Stimulated activated CD4-positive, alpha-beta T cell treated with anti-CD3 and anti-CD28 coated beads, TNF-alpha, amount 100 ng/mL, for 48 hours (primary cell): ENCODE results near the gene TNIP3.
"Not testable (repeated sequence)": the region's sequence is repeated elsewhere in the genome, so short reads cannot be mapped to it uniquely, and the experiment has no call there.

Experiments used
- DNase-seq, 3 donors: peaks; one replicate each; pipeline ENCODE4 v3.0.0-alpha.2; 2020; ENCODE audit warnings: low read depth in 3 of 3

The TNIP3 gene, protein sequence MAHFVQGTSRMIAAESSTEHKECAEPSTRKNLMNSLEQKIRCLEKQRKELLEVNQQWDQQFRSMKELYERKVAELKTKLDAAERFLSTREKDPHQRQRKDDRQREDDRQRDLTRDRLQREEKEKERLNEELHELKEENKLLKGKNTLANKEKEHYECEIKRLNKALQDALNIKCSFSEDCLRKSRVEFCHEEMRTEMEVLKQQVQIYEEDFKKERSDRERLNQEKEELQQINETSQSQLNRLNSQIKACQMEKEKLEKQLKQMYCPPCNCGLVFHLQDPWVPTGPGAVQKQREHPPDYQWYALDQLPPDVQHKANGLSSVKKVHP

DNA sequence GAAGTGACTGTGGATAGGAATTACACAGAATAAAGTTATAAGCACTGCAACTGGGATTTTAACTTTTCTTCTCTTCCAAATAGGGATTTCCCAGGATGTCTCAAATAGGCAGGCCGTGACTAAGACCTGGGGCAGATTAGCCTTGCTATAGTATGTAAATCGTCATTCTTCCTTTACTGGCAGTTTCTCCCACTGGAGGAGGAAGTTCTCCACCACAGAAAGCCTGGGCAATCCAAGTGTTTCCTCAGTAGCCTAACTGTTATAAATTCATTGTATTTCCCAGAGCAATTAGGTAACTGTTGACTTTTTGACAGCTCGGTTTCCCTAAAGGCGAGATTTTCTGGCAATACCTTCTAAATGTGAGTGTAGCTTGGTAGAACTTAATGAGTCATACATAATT, at the start of gene TNIP3:
TNIP3 (minus strand) TSS at position 31 of the 400 bp plus-strand sequence. CDS start 196 bp downstream, outside the sequence.
- no peak for DNase-seq

DNA sequence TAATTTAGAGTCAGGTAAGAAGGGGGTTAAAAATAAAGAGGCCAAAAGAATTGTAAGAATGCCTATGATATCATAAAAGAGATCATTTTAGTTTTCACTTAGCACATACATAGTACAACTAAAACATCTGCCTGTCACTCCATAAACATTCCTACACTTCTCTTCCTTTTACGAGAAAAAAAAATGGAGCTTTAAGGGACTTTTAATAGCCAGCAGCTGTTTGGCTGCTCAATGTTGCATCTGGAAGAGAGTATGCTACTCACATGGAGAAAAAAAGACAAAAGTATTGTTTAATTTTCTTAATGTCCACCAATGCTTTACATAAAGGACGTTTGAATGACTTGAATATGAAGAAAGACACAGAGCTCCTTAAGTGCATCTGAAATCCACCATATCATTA, 48.7 kb upstream of the TNIP3 start:
- DNase-seq = no peak

DNA sequence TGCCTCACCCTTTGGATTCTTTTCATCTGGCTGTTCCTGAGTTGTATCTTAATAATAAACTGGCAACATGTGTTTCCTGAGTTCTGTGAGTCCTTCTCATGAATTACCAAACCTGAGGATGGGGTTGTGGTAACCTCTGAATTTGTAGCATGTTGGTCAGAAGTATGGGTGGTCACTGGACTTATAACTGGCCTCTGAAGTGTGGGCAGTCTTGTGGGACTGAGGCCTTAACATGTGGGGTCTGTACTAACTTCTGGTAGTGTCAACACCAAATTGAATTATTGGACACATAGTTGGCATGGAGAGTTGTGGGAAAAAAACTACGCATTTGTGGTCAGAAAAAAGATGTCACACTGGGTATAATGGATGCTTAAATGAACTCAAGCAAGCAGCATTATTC, 45.0 kb upstream of the TNIP3 start:
- no peak for DNase-seq

DNA sequence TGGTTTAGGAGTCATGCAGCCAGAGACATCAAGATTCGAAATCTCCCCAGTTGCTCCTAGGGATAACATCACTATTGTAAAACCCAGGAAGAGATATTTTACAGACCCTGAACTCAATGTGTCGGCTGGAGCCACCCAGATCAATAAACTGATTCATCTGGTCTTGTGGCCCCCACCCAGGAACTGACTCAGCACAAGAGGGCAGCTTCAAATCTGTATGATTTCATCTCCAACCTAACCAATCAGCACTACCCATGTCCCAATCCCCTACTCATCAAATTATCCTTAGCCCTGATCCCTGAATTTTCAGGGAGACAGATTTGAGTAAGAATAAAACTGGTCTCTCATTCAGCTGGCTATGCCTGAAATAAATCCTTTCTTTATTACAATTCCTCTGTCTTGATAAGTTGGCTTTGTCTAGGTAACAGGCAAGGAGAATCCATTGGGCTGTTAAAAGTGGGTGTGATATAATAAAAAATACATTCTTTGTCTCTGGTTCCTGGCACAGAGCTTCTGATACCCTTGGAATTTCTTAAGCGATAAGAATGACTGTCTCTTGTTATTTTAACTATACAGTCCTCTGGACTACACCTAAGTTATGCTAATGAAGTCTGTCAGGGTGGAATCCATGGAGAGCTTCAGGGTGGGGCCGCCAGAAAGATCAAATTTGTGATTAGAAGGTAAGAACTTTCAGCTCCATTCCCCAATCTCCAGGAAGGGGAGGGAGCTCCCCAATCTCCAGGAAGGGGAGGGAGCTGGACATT, 44.3 kb upstream of the TNIP3 start:
- no peak for DNase-seq

DNA sequence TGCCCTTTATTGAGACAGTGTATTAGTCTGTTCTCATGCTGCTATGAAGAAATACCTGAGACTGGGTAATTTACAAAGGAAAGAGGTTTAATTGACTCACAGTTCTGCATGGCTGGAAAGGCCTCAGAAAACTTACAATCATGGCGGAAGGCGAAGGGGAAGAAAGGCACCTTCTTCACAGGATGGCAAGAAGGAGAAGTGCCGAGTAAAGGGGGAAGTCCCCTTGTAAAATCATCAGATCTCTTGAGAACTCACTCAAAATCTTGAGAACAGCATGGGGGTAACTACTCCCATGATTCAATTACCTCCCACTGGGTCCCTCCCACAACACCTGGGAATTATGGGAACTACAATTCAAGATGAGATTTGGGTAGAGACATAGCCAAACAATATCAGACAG, 41.7 kb upstream of the TNIP3 start:
- DNase-seq = not testable (repeated sequence)

DNA sequence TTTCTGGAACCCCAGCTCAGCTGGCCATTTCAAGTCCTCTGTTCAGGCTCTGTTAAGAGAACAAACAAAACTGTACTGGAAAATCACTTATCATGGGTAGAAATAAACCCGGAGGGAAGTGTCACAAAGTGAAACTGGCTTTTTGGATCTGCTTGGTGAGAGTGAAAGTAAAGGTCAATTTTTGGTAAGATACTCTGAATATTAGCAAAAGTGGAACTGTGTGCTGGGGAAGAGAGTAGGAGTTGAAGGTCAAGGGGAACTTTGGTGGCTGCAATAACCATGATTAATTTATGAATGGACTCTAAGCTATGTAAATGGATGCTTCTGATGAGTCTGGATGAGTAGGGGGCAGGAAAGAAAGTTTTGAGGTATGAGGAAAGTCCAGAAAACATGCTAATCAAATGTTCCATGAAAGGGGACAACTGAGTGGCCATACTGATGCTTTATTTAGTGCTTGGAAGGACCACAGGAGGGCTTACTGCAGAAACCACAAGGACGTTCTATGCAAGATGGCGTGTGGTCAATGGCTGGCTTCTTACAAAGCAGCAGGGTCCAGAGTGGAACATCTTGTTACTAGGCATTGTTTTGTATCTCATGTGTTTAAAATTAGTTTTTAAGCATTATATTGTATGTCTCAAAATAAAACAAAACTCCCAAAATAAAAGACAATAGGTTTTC, 36.8 kb upstream of the TNIP3 start:
- DNase-seq = no peak

DNA sequence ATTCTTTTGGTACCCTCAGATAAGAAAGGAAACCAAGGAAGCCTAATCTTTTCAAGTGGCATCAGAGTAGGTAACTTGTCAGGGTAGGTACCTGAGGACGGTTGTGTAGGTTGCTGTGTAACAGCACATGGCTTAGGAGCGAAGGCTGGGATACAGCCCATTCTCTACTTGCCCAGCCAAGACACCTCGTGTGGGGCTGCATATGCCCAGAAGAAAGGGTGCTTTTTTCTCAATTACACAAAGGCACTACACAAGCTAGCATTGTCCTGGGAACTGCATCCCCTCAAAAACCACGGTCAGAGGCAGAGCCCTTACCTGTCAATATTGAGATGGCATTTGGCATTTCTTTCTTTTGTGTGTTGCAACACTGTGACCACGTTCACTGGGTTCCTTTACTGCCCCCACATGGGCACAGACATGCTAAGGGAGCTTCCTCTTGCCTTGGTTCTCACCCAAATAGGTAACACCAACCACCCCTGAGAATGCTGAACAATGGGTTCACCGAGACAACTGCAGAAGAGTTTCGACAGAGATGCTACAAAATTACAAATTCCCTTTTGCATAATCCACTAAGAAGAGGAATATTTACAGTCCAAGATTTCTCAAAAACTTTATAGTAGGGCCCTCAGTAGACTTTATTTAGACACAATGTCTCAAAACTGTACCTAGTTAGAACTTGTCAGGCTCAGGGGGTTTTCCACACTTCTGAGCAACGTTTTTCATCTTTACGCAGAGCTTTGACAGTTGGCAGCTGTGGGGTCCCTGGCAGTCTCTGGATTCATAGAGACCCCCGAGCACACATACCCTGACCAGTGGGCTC, 35.8 kb upstream of the TNIP3 start:
- no peak for DNase-seq

DNA sequence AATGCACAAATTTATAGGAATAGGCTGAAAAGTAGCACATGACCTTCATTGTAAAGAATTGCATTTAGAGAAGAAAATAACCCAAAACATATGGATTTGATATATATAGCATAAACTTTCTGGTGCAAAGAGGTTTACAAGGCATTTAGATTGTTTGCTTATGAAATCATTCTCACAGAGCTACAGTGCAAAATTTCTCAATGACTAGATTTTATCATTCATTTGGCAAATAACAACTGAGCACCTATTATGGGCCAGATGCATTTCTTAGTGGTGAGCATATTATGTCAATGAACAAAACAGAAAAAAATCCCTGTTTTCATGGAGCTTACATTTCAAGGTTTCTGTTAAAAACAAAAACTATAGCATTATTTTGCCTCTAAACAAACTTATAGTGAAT, 34.1 kb upstream of the TNIP3 start:
- no peak for DNase-seq

DNA sequence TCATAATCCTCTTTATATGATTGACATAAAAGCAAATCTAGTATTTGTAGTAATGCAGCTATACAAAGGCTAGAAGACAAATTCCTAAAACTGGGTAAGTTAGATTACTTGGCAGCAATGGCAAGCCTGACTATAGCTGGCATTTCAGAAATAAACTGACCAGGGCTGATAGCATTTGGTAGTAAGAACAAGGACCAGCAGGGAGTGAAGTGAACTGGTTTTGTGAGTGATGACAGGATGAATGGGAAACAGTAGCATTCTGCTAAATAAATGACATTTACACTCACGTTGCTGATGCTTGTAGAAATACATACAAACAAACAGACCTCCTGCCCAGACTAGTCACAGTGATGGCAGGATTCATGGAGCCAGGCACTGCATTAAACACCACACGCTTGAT, 31.5 kb upstream of the TNIP3 start:
- DNase-seq = no peak

DNA sequence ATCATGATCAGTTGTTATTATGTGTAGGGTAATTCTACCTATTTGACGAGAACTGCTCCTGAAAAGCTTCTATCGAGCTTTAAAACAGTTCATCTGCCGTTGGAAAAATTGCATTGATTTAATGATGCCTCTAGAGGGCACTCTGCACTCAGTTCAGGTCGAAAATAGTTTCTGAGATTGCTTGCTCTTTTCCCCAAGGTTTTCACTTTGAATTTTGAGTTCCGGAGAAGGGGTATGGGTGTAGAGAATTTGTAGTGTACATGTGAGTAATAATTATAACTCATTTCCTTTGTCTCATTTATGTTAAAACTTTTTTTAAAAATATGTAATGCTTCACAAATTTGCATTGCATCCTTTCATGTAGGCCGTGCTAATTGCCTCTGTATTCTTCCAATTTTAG, 28.4 kb upstream of the TNIP3 start:
- DNase-seq = no peak

DNA sequence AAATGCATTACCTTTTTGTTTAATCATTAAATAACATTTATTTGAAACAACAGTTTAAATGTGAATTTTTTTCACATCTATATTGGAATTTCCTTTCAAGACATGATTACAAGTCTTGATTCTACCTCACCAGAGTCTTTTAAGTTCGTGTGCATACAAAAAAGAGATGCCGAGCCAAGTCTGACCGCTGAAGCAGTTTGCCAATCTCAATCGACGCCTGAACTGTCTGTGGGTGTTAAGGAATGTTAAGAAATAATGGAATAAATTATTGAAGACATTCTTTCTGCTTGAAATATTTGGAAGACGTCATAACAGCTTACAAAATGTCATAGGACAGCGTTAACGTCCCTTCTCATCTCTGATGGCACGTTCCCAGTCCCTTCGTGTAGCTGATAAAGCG, 27.9 kb upstream of the TNIP3 start:
- DNase-seq = no peak

DNA sequence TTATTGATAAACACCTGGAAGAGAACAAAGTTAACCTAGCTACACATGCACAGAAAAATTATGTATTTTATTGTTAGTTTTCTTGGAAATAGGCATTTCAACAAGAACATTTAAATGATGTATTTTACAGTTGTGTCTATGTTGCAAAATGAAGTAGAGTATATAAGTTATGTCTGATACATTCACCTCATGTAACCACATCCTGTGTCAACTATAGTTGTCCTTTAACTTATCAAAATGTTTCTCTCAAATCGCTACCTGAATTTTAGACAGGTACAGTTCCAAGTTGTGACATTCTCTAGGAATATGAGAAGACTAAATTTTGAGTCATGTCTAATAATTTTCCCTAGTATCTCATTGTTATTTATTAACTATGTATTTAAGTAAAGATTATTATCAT, 27.2 kb upstream of the TNIP3 start:
- DNase-seq = no peak

DNA sequence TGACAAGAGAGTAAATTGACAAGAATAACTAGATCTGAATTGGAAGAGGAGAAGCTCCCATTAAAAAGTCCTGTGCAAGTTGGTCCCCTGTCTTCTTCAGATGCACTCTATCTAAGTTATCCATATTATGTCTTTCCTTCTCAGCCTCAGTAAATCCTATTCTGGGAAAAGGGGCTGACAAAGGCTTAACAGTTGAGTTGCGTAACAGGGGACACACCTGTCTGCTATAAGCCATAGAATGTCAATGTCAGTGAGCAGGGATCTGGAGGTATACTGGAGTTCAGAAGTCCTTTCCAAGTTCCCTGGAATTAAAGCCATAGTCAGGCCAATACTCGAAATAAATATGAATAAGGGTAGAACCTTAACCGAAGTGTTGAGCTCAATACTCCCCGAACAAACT, 26.3 kb upstream of the TNIP3 start:
- no peak for DNase-seq

DNA sequence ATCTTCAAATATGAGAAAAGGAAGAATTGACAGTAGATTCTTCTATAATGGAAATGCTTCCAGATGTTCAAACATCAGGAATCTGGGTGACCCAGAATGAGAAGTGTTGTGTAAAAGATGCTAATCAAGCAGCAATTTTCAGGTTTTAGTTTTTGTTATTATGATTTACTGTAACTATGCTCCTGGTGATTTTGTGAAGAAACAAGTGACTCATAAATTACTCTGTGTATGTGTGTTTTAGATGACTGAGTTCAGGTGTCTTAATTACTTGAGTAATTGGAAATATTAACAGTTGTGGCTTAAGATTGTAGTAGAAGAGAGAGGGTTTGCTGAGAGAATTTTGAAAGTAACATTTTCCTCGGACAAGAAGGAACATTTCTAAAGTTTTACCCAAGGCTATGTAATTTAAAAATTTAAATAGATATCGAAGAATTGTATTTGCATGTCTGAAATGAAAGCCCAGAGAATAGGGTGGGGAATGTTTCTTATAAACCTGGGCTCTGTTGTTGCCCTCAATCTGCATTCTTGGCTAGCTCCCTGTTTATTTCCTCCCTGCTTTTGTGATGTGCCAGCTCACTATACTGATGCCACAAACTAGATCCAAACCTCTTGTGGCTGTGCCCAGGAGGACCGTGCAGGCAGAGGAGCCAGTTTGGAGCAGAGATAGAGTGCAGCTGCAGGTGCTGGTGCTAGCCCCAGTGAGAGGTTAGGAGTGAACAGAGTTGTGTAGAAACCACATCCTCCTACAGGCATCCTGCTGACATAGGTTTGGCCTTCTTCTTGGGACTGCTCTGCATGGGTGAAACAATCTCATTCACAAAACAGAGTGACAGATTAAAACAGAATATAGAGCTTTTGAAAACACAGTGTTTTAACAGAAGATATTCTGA, 25.4 kb upstream of the TNIP3 start:
- no peak for DNase-seq

DNA sequence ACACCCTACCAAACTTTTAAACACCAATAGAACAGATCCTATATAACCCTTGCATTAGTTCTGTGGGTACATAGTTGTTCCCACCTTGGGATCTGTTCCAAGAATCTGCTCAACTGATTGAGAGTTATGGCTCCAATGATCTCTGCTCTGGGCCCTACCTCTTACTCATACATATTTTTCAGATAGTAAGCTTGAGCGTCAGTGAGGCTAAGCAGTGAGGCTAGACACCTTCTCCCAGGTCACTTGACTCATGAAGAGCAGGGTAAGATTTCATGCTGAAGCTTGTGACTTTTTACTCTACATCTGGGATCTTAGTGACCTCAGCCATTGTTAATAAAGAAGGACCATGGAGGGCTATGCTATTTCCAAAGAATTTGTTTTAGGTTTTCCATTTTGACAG, 23.1 kb upstream of the TNIP3 start:
- DNase-seq = no peak

DNA sequence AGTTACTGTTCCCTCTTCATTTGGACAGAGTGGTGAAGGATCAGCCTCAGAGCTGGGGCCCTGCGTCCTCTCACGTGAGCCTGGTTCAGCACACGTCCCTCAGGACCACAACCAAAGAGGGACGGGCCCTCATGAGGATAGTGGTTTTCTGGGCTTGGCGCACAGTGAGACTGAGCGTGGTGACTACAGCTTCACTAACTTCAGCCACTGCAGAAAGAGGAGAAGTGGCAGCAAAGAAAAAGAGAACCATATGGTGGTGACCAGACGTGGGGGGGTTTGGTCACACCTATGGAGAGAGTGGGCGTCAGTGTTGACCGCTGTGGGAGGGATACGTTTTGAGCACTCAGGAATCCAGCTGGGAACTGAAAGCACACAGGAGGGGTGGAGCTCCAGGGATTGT, 21.8 kb upstream of the TNIP3 start:
- no peak for DNase-seq

DNA sequence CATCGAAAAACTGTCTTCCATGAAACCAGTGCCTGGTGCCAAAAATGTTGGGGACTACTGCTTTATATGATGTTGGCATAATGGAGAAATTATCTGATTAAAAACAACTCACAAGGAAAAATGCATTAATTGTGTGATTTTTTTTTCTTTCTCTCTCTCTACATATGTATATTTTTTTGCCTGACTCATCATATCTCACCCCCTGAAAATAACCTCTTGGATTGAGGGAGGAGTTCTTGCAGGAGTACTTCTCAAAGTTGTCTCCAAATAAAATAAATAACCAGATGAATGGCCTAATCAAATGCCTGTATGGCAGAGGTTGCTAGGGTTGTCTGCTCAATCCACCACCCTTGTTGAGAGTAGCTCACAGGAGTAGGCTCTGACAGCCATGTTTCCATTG, 19.9 kb upstream of the TNIP3 start:
- no peak for DNase-seq

DNA sequence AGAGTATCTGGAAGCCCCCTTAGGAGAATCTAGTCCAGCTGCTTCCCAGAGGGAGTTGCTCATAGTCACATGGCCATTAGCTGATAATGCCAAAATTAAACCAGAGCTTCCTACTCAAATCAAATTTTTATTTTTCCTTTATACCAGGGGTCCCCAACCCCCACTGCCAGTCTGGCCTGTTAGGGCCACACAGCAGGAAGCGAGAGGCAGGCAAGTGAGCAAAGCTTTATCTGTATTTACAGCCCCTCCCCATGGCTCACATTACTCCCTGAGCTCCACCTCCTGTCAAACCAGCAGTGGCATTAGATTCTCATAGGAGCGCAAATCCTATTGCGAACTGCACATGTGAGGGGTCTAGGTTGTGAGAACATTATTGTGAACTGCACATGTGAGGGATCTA, 19.2 kb upstream of the TNIP3 start:
- DNase-seq = no peak

DNA sequence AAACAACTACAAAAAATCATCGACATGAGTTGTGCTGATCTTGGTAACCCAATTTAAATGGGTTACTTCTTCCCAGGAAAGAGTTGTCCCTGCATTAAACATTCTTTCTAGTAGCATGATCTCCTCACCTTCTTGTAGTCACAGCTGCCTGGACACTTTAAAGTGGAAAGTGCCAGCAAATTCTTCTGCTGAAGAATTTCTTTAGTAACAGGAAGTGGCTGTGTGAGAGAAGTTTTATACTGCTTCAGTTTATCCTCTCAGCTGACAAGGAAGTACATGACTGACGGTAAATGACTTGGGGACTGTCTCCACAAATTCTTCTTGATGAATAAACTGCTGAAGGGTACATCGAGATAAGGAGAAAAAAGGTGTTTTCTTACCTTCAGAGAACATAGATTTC, 18.2 kb upstream of the TNIP3 start:
- no peak for DNase-seq

DNA sequence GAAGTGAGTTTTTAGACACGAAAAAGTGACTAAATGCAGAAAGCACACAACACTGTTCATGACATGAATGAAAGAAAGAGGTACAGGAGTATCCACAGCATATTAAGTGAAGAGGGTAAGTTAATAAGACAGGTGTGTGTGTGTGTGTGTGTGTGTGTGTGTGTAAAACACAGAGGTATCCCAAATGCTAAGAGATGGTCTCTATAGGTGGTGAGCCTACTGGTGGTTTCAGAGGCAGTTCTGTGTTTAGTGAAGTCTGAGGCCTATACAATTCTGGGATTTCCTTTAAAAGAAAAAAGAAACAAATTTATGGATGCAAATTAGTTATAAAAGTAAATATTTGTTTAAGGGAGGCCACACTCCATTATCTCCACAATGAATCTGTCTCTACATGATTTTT, 17.4 kb upstream of the TNIP3 start:
- no peak for DNase-seq

DNA sequence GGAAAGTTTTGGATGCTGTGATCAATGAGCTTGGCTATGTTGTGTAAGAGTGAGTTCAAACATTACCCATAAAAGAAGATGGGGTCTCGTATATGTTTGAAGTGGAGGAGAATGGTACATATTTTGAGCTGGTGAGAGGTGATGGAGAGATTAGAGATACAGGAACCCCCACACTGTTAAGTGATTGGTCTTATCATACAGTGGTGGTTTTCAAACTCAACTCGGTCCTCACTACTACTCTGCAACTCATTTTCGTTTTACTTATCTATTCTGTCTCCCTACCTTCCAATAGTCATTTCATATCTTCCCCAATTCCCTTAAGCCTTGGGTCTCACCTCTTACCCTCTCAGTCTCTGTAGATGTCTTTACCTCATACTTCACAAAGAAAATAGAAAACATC, 16.4 kb upstream of the TNIP3 start:
- no peak for DNase-seq
